Ishikawa (cell line): Measurements from ENCODE around the gene OSBPL1A.

Experiments used
- EP300 ChIP-seq: IDR thresholded peaks from 2 replicates; pipeline ENCODE4 v1.6.1; 2012; ENCODE audit warnings: borderline replicate concordance
- FOXM1 ChIP-seq: IDR thresholded peaks from 2 replicates; pipeline ENCODE4 v1.6.1; 2012; ENCODE audit warnings: low read depth, borderline replicate concordance

- TF ChIP-seq EP300 = no peak
- TF ChIP-seq FOXM1 = no peak
Observed at GRCh38 chr18:24170360-24170759, 227.3 kb downstream of the OSBPL1A start.
